Measurements from ENCODE around the gene DNAJB7. TPM values are rescaled to one million over a fixed set of nuclear protein-coding genes. Genes with fewer than 3 reads are reported as not detected.

DNAJB7 gene
- total and polyA plus RNA-seq, 2 of the 13 experiments (the other 11 are each of a cell fraction or from before 2014, with no cell fraction given) = not detected

- no peak for TF ChIP-seq ZNF660 (CRISPR knock-in tag; IDR thresholded peaks at IDR 0.05; ENCODE audit: borderline replicate concordance, low read depth)
- TF ChIP-seq, protein P1, sequence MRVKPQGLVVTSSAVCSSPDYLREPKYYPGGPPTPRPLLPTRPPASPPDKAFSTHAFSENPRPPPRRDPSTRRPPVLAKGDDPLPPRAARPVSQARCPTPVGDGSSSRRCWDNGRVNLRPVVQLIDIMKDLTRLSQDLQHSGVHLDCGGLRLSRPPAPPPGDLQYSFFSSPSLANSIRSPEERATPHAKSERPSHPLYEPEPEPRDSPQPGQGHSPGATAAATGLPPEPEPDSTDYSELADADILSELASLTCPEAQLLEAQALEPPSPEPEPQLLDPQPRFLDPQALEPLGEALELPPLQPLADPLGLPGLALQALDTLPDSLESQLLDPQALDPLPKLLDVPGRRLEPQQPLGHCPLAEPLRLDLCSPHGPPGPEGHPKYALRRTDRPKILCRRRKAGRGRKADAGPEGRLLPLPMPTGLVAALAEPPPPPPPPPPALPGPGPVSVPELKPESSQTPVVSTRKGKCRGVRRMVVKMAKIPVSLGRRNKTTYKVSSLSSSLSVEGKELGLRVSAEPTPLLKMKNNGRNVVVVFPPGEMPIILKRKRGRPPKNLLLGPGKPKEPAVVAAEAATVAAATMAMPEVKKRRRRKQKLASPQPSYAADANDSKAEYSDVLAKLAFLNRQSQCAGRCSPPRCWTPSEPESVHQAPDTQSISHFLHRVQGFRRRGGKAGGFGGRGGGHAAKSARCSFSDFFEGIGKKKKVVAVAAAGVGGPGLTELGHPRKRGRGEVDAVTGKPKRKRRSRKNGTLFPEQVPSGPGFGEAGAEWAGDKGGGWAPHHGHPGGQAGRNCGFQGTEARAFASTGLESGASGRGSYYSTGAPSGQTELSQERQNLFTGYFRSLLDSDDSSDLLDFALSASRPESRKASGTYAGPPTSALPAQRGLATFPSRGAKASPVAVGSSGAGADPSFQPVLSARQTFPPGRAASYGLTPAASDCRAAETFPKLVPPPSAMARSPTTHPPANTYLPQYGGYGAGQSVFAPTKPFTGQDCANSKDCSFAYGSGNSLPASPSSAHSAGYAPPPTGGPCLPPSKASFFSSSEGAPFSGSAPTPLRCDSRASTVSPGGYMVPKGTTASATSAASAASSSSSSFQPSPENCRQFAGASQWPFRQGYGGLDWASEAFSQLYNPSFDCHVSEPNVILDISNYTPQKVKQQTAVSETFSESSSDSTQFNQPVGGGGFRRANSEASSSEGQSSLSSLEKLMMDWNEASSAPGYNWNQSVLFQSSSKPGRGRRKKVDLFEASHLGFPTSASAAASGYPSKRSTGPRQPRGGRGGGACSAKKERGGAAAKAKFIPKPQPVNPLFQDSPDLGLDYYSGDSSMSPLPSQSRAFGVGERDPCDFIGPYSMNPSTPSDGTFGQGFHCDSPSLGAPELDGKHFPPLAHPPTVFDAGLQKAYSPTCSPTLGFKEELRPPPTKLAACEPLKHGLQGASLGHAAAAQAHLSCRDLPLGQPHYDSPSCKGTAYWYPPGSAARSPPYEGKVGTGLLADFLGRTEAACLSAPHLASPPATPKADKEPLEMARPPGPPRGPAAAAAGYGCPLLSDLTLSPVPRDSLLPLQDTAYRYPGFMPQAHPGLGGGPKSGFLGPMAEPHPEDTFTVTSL (CRISPR knock-in tag; IDR thresholded peaks at IDR 0.05; ENCODE audit: borderline replicate concordance) = no peak
- peak; percentile 23 for TF ChIP-seq TEAD3 (CRISPR knock-in tag; optimal IDR thresholded peaks at IDR 0.05; ENCODE audit: borderline replicate concordance)
- TF ChIP-seq, protein P2, sequence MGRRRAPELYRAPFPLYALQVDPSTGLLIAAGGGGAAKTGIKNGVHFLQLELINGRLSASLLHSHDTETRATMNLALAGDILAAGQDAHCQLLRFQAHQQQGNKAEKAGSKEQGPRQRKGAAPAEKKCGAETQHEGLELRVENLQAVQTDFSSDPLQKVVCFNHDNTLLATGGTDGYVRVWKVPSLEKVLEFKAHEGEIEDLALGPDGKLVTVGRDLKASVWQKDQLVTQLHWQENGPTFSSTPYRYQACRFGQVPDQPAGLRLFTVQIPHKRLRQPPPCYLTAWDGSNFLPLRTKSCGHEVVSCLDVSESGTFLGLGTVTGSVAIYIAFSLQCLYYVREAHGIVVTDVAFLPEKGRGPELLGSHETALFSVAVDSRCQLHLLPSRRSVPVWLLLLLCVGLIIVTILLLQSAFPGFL (CRISPR knock-in tag; IDR thresholded peaks at IDR 0.05) = no peak
- no peak for TF ChIP-seq BRD4 (CRISPR knock-in tag; IDR thresholded peaks at IDR 0.05)
- TF ChIP-seq ZNF672 (CRISPR knock-in tag; IDR thresholded peaks at IDR 0.05) = no peak
- TF ChIP-seq MEIS2 (CRISPR knock-in tag; IDR thresholded peaks at IDR 0.05) = no peak
- no peak for TF ChIP-seq TRIM22 (IDR thresholded peaks at IDR 0.05)
- 0 out of 2 replicates have a peak, but pooled peaks have one; percentile 65 for TF ChIP-seq CREB3 (CRISPR knock-in tag; IDR thresholded peaks at IDR 0.05)
- no peak for TF ChIP-seq CHD4 (IDR thresholded peaks at IDR 0.05; ENCODE audit: borderline replicate concordance, low read length)
- no peak for TF ChIP-seq ZNF800 (CRISPR knock-in tag; IDR thresholded peaks at IDR 0.05)
- no peak for TF ChIP-seq SIN3B (IDR thresholded peaks at IDR 0.05; ENCODE audit: low read length)
- TF ChIP-seq NFATC3 (CRISPR knock-in tag; IDR thresholded peaks at IDR 0.05) = no peak
- TF ChIP-seq NONO (IDR thresholded peaks at IDR 0.05) = no peak
- TF ChIP-seq NONO (CRISPR knock-in tag; conservative IDR thresholded peaks at IDR 0.05) = peak; percentile 80
- no peak for TF ChIP-seq ZNF850 (CRISPR knock-in tag; conservative IDR thresholded peaks at IDR 0.05)
- peak; percentile 26; the same call in 1 of the 2 replicates for TF ChIP-seq DMAP1 (CRISPR knock-in tag; IDR thresholded peaks at IDR 0.05)
Measured at GRCh38 chr22:40818747-40819598, 42.9 kb downstream of the DNAJB7 start, which contains the start of gene SLC25A17 (continued).

Data from HepG2 (cell line).